ENCODE results near the gene ITPR1. TPM values are rescaled to one million over a fixed set of nuclear protein-coding genes. Genes with fewer than 3 reads are reported as not detected.

ITPR1 gene
- total RNA-seq, 4 donors from 2014 or later, result 58.8 to 67.2 (median 63.1) TPM

GRCh38 chr3:4894891-4895530 lies 401.9 kb downstream of the ITPR1 start:
- TF ChIP-seq CTCF (IDR thresholded peaks at IDR 0.05; ENCODE audit: low read depth), result no peak

GRCh38 chr3:4895838-4896237 lies 402.7 kb downstream of the ITPR1 start:
- TF ChIP-seq CTCF (IDR thresholded peaks at IDR 0.05; ENCODE audit: low read depth), result no peak

Other genes with a start within 250 kb of the ITPR1 start
- 10 to 100 TPM; 23.7 to 65.8 (median 46.4) TPM for gene SETMAR, start 190.0 kb upstream of the ITPR1 start, total RNA-seq
- 100 to 1,000 TPM in 1 of 4 donors, 10 to 100 TPM in 3; 44.3 to 102 (median 68.5) TPM for gene SUMF1, start 26.1 kb upstream of the ITPR1 start, total RNA-seq

Measured in subcutaneous adipose tissue (tissue), 4 donors.